Duodenal mucosa (tissue), 2 donors: ENCODE measurements around the gene EPHB2.
"Not testable (repeated sequence)": the region's sequence is repeated elsewhere in the genome, so short reads cannot be mapped to it uniquely, and the experiment has no call there.

Experiments used
- H3K27ac ChIP-seq: one replicate; pipeline ENCODE4 v1.7.0; 2013; ENCODE audit warnings: low read depth, low read length
- H3K27me3 ChIP-seq, 2 donors: one replicate each; pipeline ENCODE4 v1.7.0; 2013; ENCODE audit warnings: low read length in 2 of 2, control low read depth in 1 of 2; ENCODE audit not compliant: insufficient read depth in 2 of 2, control insufficient read depth in 1 of 2
- H3K36me3 ChIP-seq, 2 donors: one replicate each; pipeline ENCODE4 v1.7.0; 2013; ENCODE audit warnings: low read length in 2 of 2, control low read depth in 1 of 2; ENCODE audit not compliant: insufficient read depth in 2 of 2, control insufficient read depth in 1 of 2
- H3K4me1 ChIP-seq, 2 donors: one replicate each; pipeline ENCODE4 v1.7.0; 2013; ENCODE audit warnings: low read length in 2 of 2, control low read depth in 1 of 2; ENCODE audit not compliant: insufficient read depth in 2 of 2, control insufficient read depth in 1 of 2
- H3K4me3 ChIP-seq, 2 donors: one replicate each; pipeline ENCODE4 v1.7.0; 2013; ENCODE audit warnings: low read length in 2 of 2, low read depth in 1 of 2
- H3K9ac ChIP-seq, 2 donors: one replicate each; pipeline ENCODE4 v1.7.0; 2013; ENCODE audit warnings: low read length in 2 of 2, low read depth in 1 of 2
- H3K9me3 ChIP-seq, 2 donors: one replicate each; pipeline ENCODE4 v1.7.0; 2013; ENCODE audit warnings: low read length in 2 of 2, control low read depth in 1 of 2; ENCODE audit not compliant: control insufficient read depth in 1 of 2

Gene EPHB2

GRCh38 chr1:22841860-22842281 is 131.2 kb downstream of the EPHB2 start:
- Histone ChIP-seq H3K27me3 (no peaks in the 10 kb centered on the region), H3K36me3 (peaks cover 3 to 22% of the 10 kb centered on the region in 2 donors), H3K4me3 (no peak overlapping the region), H3K9me3 (no peaks in the 10 kb centered on the region), H3K27ac (no peak overlapping the region), H3K4me1 (no peaks in the 10 kb centered on the region), H3K9ac (no peak overlapping the region)

GRCh38 chr1:22843441-22844183 is 133.0 kb downstream of the EPHB2 start:
- not testable (repeated sequence) for H3K9ac ChIP-seq, H3K9me3 ChIP-seq, H3K4me3 ChIP-seq, H3K4me1 ChIP-seq, H3K27ac ChIP-seq, H3K27me3 ChIP-seq
- H3K36me3 ChIP-seq, result peaks cover 0 to 25% of the 10 kb centered on the region in 2 donors

- Histone ChIP-seq H3K4me1 (no peaks in the 10 kb centered on the region), H3K9me3 (no peaks in the 10 kb centered on the region), H3K27ac (no peak overlapping the region), H3K4me3 (no peak overlapping the region), H3K27me3 (no peaks in the 10 kb centered on the region), H3K9ac (no peak overlapping the region), H3K36me3 (peaks cover 0 to 25% of the 10 kb centered on the region in 2 donors)
Observed at GRCh38 chr1:22844621-22845020, 134.0 kb downstream of the EPHB2 start.

DNA sequence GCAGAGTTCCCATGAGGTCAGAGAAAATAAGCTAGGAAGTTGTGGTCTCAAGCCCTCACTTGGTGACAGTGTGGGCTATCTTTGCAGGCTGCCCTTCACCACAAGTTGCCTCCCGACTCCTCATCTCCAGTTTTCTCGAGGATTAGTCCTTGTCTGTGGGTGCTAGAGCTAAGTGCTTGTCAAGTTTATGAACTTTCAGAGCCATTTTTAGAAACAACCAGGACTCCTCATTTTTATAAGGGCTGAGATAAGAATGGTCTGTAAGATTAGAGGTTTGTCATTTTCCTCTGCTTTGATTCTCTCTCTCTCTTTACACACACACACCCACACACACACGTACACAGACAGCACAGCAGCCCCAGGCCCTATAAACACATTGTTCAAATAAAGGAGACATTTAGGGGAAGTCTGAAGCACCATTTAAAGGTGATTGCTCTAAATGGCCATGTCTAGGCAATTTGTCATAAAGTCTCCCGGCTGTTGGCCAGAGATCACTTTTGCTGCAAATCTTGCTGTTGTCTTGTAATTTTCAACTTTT is 134.8 kb downstream of the EPHB2 start:
- H3K9ac ChIP-seq, result no peak overlapping the region

DNA sequence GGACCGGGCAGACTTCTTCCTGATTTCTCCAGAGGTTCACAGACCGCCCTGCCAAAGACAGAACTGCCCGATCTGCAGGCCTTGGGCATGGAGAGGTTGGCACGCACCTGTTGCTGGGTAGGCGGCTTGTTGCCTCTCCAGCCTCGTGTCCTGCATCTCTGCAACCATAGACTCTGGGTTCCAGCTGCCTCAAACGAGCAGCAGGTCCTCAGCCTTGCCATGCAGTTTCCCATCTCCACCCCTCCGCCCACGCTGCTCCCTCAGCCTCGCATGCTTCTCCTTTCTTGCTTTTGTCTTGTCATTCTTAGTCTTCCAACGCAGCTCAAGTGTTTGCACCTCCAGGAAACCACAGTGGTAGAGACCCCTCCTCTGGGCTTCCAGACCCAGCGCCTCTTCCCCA is 135.8 kb downstream of the EPHB2 start:
- Histone ChIP-seq H3K27me3 (no peaks in the 10 kb centered on the region), H3K27ac (no peak overlapping the region), H3K9ac (no peak overlapping the region), H3K36me3 (peaks cover 0 to 21% of the 10 kb centered on the region in 2 donors), H3K4me3 (no peak overlapping the region), H3K9me3 (no peaks in the 10 kb centered on the region), H3K4me1 (peaks cover 0 to 5% of the 10 kb centered on the region in 2 donors)

More for the DNA sequence above, 134.8 kb downstream of the EPHB2 start:
- Histone ChIP-seq H3K9me3 (no peaks in the 10 kb centered on the region), H3K4me1 (peaks cover 0 to 5% of the 10 kb centered on the region in 2 donors), H3K36me3 (peaks cover 0 to 28% of the 10 kb centered on the region in 2 donors), H3K27me3 (no peaks in the 10 kb centered on the region), H3K4me3 (no peak overlapping the region), H3K27ac (no peak overlapping the region)

DNA sequence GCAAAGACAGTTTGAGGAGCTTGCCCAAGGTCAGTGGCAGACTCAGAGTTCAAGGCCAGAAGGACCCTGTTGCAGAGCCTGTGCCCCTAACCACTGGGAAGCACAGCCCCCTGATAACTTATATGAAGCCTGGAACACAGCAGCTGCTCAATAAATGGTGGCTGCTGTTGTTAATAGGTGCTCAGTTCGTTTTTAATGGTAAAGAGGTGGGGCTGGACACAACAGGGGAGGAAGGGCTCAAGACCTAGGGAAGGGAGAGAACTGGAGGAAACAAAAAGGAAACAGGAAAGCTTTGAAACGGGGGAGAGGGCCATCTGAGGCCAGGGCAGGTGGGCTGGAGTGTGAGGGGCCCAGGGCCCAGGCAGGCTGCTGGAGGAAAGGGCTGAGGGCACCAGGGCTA is 136.6 kb downstream of the EPHB2 start:
- Histone ChIP-seq H3K27me3 (no peaks in the 10 kb centered on the region), H3K4me1 (peaks cover 0 to 5% of the 10 kb centered on the region in 2 donors), H3K36me3 (peaks cover 0 to 15% of the 10 kb centered on the region in 2 donors), H3K27ac (no peak overlapping the region), H3K4me3 (no peak overlapping the region), H3K9ac (no peak overlapping the region), H3K9me3 (no peaks in the 10 kb centered on the region)

GRCh38 chr1:22847709-22848108 is 137.1 kb downstream of the EPHB2 start:
- H3K4me3 ChIP-seq, result no peak overlapping the region
- no peak overlapping the region for H3K27ac ChIP-seq
- no peak overlapping the region for H3K9ac ChIP-seq
- peaks cover 0 to 5% of the 10 kb centered on the region in 2 donors for H3K4me1 ChIP-seq
- no peaks in the 10 kb centered on the region for H3K27me3 ChIP-seq
- no peaks in the 10 kb centered on the region for H3K9me3 ChIP-seq
- H3K36me3 ChIP-seq, result peaks cover 0 to 12% of the 10 kb centered on the region in 2 donors

DNA sequence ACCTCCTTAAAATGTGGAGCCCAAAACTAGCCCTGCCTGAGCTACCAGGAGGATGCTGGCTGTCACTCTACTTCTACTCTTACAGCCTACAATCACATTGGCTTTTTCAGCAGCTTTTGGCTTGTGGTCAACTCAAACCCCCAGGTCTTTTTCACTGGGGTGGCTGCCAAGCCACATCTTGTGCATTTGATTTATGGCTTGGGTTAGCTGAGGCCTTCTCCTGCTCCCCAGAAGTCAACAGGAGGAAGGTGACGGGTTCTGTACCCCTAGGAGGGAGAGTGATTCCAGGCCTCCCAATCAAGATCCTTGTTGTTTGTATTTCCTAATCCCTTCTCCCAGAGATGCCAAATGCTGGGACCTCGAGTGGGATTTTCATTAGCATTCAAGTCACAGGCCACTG is 137.8 kb downstream of the EPHB2 start:
- Histone ChIP-seq H3K27me3 (no peaks in the 10 kb centered on the region), H3K4me3 (no peak overlapping the region), H3K36me3 (peaks cover 0 to 12% of the 10 kb centered on the region in 2 donors), H3K4me1 (peaks cover 0 to 5% of the 10 kb centered on the region in 2 donors), H3K9me3 (no peaks in the 10 kb centered on the region), H3K27ac (no peak overlapping the region), H3K9ac (no peak overlapping the region)

DNA sequence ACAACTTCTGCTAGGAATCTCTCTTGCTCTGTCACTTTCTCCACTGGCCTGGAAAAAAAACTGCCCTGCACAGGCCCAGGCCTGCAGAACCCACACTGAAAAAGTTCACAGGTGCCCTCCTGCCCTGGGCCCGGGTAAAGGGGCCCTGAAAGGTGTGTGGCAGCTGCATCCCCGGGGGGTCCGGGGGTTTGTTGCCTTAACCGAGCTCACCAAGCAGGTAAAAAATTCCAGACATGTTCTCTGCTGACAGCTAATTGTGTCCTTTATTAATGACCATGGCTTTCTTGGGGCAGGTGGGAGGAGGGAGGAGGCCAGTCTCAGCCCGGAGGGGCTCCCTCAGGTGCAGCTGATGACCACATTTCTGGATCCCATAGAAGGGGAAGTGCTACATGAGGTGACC is 139.1 kb downstream of the EPHB2 start:
- Histone ChIP-seq H3K27ac (no peak overlapping the region), H3K4me1 (peaks cover 0 to 5% of the 10 kb centered on the region in 2 donors), H3K27me3 (no peaks in the 10 kb centered on the region), H3K9me3 (no peaks in the 10 kb centered on the region), H3K36me3 (peaks cover 0 to 10% of the 10 kb centered on the region in 2 donors), H3K9ac (no peak overlapping the region), H3K4me3 (no peak overlapping the region)

GRCh38 chr1:22850281-22850680 is 139.6 kb downstream of the EPHB2 start:
- Histone ChIP-seq H3K27ac (no peak overlapping the region), H3K9ac (no peak overlapping the region), H3K4me3 (no peak overlapping the region), H3K36me3 (peaks cover 0 to 7% of the 10 kb centered on the region in 2 donors), H3K9me3 (no peaks in the 10 kb centered on the region), H3K27me3 (no peaks in the 10 kb centered on the region), H3K4me1 (peaks cover 0 to 5% of the 10 kb centered on the region in 2 donors)
